ENCODE measurements around the gene LMTK2.
A peak's percentile ranks its signal among the peaks of the same experiment; 100 is the strongest.

LMTK2 gene

DNA sequence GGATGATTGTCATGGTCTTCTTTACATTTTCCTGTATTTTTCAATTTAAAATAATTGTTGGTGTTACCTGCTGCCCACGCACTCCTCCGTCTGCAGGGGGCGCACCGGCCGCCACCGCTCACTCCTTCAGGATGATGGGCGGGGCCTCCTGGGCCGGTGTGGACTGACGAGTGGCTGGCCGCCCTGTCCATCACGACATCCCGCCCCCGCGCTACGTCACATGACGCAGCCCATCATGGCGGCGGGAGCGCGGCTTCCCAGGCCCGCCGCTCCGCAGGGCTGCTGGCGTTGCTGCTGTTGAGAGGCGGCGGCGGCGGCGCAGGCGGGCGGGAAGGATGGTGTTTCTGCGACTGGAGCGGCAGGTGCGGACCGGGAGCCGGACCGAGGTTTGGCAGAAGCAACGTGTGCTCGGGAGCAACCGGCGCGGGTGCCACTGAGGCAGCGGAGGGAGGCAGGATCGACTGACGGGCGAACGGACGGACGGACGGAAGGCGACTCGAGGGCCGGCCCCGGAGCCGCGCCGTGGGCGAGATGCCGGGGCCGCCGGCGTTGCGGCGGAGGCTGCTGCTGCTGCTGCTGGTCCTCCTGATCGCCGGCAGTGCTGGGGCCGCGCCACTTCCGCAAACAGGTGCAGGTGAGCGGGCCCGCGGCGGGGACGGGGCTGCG lies at the start of gene LMTK2:
TSS of gene LMTK2 (plus strand) at position 216 of the 666 bp plus-strand sequence. CDS start at position 532, 316 bp downstream.
- DNase-seq = peak; percentile 84

- no peak for DNase-seq
Observed at GRCh38 chr7:98057157-98057556, 49.5 kb upstream of the LMTK2 start.

- DNase-seq = no peak
Observed at GRCh38 chr7:98058186-98058585, 48.5 kb upstream of the LMTK2 start.

DNA sequence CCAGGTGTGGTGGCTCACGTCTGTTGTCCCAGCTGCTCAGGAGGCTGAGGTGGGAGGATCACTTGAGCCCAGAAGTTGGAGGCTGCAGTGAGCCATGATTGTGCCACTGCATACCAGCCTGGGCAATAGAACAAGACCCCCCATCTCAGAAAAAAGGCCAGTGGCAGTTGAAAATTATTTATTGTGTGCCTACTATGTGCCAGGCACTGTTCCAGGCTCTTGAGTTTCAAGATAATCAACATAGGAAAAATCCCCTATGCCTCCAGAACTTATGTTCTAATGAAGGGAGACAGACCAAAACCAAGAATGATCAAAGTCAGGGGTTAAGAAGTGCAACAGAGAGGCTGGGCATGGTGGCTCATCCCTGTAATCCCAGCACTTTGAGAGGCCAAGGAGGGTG lies 42.4 kb upstream of the LMTK2 start:
- no peak for DNase-seq

DNA sequence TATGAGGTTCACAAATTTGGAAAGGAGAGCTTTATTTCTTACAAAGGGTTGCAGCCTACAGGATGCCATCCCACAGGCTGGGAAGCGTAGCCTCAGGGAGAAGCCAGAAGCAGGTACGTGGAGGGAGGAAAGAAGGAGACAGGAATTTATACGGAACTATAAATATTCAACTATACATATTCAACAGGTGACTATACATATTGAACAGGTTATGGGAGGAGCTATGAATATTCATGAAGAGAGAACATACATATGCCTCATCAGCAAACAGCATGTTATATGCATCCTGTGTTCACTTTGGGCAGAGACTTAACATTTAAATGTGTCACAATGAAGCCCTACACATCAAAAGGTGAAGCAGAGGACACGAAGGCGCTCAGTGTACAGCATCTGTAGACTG lies 40.5 kb upstream of the LMTK2 start:
- no peak for DNase-seq

- no peak for DNase-seq
Observed at GRCh38 chr7:98066934-98067507, 39.6 kb upstream of the LMTK2 start.

- DNase-seq = no peak
Observed at GRCh38 chr7:98073047-98073446, 33.6 kb upstream of the LMTK2 start.

DNA sequence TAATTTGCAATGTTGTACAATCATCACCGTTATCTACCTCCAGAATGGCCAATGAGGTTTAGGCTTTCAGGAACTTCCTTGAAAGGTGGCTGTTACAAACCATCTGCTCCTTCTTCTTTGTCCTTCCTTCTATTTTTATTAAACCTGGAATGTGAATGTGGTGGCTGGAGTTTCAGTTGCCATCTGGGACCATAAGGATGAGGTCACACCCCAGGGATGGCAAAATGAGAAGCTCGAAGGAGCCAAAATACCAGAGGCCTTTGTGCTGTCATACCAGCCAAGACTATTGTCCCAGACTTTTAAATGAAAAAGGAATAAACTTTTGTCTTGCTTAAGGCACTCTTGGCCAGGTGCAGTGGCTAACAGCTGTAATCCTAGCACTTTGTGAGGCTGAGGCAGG lies 30.9 kb upstream of the LMTK2 start:
- DNase-seq = no peak

GRCh38 chr7:98077762-98078161 lies 28.9 kb upstream of the LMTK2 start:
- DNase-seq = no peak

DNA sequence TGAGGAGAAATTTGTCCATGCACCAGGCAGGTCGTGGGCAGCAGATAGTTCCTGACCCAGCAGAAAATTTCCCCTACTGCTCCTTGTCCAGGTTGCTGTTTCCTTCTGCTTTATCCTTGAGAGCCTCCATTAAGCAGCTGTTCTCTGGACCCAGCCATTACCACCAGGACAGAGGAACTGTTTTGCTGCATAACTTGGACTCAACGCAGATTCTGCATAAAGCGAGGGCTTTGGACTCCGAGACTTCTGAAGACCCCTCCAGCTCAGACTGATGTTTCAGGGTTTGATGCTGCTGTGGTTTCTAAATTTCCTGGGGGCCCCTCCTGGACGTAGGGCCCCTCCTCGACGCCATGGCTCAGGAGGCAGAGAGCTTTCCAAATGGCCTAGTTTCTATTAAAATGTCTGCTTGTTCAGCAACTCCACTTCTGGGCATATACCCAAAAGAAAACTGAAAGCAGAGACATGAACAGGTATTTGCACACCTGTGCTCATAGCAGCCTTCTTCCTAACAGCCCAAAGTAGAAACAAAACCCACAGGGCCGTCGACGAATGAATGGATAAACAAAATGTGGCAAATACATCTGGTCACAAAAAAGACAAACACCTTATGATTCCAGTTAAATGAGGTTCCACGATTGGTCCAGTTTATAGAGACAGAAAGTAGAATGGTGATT lies 28.3 kb upstream of the LMTK2 start:
- DNase-seq = peak; percentile 5

GRCh38 chr7:98079891-98080648 lies 26.6 kb upstream of the LMTK2 start:
- no peak for DNase-seq

DNA sequence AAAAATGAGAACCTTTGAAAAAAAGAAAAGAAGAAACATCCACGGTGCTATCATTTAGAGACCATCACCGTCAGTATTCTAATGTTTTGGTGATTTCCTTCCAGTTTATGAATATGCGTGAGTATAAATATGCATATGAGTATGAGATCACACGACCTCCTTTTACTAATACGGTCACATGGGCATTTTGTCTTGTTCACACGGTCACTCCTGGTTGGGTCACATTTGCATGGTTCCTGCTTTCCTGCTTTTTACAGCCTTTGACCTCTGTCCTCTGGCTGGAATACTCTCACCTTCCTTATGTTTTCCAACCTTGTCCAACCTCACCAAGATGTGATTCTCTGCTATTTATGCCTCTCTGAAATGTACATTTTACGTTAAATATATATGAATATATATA lies 25.3 kb upstream of the LMTK2 start:
- no peak for DNase-seq

DNA sequence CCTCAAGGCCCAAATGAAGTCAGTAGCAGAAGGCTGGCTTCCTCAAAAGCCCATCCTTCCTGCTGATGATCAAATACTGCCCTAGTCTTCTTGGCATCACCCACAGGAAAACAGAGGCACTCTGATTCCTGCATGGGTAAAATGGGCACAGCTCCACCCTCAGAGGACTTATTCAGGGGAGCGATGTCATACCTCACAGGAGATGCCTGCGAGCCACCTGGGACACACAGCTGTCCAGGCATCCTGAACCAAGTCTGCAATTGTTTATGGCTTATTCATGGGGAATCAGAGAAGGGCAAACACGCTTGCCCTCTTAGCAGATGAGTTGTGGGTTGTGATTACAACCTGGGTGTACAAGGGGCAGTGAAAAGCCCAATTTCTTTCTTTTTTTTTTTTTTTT lies 22.0 kb upstream of the LMTK2 start:
- DNase-seq = no peak

DNA sequence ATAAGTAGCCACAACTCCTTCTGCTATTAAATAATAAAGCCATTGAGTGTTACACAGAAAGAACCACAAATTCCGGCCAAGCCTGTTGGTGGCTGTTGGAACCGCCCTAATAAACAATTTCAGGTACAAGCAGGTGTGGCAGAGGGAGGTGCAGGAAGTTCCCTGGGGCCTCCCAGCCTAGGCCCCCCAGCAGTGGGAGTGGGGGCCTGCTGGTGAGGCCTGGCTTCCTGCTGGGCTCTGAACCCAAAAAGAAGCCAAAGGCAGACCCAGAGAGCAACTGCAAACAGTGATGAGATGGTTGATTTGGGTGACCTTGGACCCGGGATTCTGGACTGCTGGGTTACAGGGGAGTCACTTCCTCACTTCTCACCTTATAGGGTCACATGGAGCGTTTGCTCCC lies 21.0 kb upstream of the LMTK2 start:
- DNase-seq = no peak

- no peak for DNase-seq
Observed at GRCh38 chr7:98086281-98086718, 20.4 kb upstream of the LMTK2 start.

DNA sequence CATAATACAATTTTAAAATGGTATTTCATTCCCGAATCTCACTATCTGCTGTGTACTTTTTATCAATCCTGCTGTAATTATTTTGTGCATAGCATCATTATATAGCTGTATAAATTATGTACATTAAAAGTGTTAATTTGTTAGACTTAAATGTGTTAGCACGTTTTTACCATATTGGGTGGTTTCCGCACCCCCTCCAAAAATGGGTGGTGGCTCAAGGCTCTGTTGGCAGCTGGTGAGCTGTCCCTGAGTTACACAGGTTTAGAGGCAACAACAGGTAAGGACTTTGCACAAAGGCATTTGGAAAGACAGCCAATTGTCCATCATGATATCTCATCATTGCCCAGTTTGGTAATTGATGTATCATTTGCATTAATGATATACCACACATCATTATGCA lies 18.6 kb upstream of the LMTK2 start:
- DNase-seq = no peak

DNA sequence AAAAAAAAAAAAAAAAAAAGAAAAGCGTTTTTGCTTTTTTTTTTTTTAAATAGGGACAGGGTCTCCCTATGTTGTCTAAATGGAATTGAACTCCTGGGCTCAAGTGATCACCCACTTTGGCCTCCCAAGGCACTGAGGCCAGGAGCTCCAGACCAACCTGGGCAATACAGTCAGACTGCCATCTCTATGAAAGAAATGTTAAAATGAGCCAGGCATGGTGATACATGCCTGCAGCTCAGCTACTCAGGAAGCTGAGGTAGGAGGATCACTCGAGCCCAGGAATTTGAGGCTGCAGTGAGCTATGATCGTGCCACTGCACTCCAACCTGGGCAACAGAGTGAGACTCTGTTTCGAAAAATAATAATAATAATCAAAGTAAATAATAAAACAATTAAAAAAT lies 16.5 kb upstream of the LMTK2 start:
- DNase-seq = no peak

GRCh38 chr7:98091061-98091460 lies 15.6 kb upstream of the LMTK2 start:
- no peak for DNase-seq

DNA sequence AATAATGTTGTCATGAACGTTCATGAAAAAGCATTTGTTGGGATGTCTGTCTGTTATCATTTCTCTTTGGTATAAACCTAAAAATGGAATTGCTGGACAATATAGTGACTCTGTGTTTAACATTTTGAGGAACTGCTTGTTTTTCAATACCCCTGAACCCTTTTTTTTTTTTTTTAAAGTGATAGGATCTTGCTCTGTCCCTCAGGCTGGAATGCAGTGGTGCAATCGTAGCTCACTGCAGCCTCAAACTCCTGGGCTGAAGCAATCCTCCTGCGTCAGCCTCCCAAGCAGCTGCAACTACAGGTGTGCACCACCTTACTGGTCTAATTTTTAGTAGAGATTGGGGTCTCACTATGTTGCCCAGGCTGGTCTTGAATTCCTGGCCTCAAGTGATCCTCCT lies 15.1 kb upstream of the LMTK2 start:
- no peak for DNase-seq

DNA sequence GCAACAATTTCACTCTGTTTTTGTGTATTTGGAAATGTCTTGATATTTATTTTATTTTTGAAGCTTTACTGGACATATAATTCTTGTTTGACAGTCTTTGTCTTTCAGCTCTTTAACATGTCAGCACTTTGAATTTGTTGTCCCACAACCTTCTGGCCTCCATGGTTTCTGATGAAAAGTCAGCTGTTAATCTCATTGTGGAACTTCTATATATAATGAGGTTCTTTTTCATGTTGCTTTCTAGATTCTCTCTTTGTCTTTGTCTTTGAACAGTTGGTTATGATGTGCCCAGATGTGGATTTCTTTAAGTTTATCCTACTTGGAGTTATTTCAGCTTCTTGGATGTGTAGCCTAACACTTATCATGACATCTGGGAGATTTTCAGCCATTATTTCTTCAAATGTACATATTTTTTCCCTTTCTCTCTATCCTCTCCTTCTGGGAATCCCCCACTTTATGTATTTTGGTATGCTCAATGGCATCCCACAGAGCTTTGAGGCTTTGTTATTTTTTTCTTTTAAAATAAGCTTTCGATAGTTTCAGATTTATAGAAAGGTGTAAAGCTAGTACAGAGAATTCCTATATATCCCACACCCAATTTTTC lies 9.5 kb upstream of the LMTK2 start:
- no peak for DNase-seq

DNA sequence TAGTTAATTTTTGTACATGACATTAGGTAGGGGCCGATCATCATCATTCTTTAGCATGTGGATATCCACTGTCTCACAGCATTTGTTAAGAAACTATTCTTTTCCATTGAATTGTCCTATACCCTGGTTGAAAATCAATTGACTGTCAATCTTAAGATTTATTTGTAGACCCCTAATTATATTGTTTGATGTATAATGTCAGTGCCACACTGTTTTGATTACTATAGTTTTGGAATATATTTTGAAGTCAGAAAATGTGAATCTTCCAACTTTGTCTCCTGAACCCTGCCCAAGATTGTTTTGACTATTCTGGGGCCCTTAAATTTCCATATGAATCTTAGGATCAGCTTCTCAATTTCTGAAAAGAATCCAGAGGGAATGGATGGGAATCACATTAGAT lies 6.6 kb upstream of the LMTK2 start:
- DNase-seq = no peak

DNA sequence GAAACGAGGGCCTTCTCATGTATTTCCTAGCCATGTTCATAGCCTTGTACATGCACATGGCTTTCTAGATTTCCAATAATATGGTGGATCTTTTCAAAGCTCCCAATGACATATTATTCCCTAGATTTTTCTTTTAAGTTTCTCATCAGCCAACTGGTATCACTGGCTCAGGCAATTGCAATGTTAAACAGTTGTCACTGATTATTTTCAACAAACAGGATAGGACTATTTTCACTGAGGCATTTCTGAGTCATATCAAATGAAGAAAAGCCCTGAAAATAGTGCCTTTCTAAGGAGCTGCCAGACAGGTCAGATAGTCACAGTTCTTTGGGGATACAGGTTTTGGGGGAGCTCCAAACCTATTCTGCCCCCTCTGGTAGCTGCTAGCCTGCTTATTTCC lies 4.5 kb upstream of the LMTK2 start:
- no peak for DNase-seq

DNA sequence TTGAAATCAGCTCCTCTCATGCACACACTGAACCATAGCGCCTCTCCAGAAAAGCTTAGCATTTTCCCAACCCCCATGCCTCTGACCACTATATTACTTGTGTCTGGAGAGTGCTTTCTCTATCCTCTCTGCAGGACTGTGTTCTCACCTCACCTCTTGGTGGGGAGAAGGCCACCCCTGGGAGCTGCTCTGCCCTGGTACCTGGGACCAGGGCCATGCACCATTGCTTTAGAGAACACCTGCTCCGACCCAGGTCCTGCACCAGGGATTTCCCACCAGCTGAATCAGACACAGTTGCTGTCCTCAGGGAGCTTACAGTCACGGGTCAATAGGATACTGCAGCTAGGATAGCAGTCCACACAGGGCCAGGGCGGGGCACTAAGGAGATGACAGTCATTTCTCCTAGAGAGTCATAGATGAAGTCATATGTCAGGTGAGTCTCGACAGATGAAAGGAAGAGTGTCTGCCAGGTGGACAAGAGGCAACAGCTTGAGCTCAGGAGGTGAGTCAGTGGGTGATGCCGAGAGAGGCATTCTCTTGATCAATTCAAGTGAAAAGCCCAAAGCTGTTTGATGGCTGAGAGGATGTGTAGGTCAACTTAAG lies 619 bp upstream of the LMTK2 start:
- DNase-seq = no peak
